Body of pancreas (tissue), 4 donors: ENCODE data around the gene CPOX.

ENCODE experiments used
- CTCF ChIP-seq, 7 experiments: fragments of 450-650 bp in 4 of 7; fragments of 200-600 bp in 3 of 7; sonication (generic) in 3 of 7; IDR thresholded peaks; one replicate each; pipeline ENCODE4 v1.5.1; 2016 to 2019; ENCODE audit warnings: antibody characterized with exemption in 7 of 7
- POLR2A ChIP-seq, 3 donors: fragments of 450-650 bp; IDR thresholded peaks; one replicate each; pipeline ENCODE4 v1.6.1; 2016; ENCODE audit warnings: antibody characterized with exemption in 3 of 3, mild to moderate bottlenecking in 2 of 3

GRCh38 chr3:98531622-98532274 lies 61.7 kb downstream of the CPOX start, which contains the start of gene GPR15:
- no peak for TF ChIP-seq CTCF (IDR thresholded peaks at IDR 0.05)
- TF ChIP-seq POLR2A (IDR thresholded peaks at IDR 0.05), result no peak
